HL-60 (cell line): ENCODE results near the gene RPH3AL.

Experiments
- DNase-seq, 2 experiments: peaks; one replicate each; pipeline ENCODE4 v3.0.0-alpha.2; 2010 to 2020; ENCODE audit warnings: low read depth in 1 of 2, low spot score in 1 of 2
- H3K27ac ChIP-seq: fragments of 250-450 bp; sonication (Bioruptor Pico); replicated peaks from 2 replicates; pipeline ENCODE4 v1.5.1; 2020; ENCODE audit warnings: mild to moderate bottlenecking, moderate library complexity
- H3K27me3 ChIP-seq: fragments of 250-450 bp; sonication (Bioruptor Pico); 2 replicates; pipeline ENCODE4 v1.5.1; 2021; ENCODE audit warnings: mild to moderate bottlenecking, moderate library complexity; ENCODE audit not compliant: insufficient read depth, poor library complexity, severe bottlenecking
- H3K4me3 ChIP-seq: replicated peaks from 2 replicates; pipeline ENCODE4 v1.5.1; 2011; ENCODE audit warnings: mild to moderate bottlenecking, control low read depth, low read length; ENCODE audit not compliant: insufficient read depth
- CTCF ChIP-seq: IDR thresholded peaks from one replicate; pipeline ENCODE4 v1.5.1; 2011; ENCODE audit warnings: low read length, control low read depth, inconsistent platforms; ENCODE audit not compliant: insufficient read depth
- GABPA ChIP-seq: IDR thresholded peaks from 2 replicates; pipeline ENCODE4 v1.6.1; 2012; ENCODE audit warnings: low read depth
- POLR2AphosphoS5 ChIP-seq: IDR thresholded peaks from 2 replicates; pipeline ENCODE4 v1.6.1; 2012; ENCODE audit warnings: low read depth
- REST ChIP-seq: IDR thresholded peaks from 2 replicates; pipeline ENCODE4 v1.6.1; 2012; ENCODE audit warnings: low read depth; ENCODE audit not compliant: insufficient replicate concordance
- SPI1 ChIP-seq: IDR thresholded peaks from 2 replicates; pipeline ENCODE4 v1.6.1; 2012; ENCODE audit warnings: low read depth, mild to moderate bottlenecking, borderline replicate concordance

The RPH3AL gene

GRCh38 chr17:351875-352420 lies 659 bp downstream of the RPH3AL start:
- H3K4me3 ChIP-seq: no peak overlapping the region
- no peak for DNase-seq
- H3K27ac ChIP-seq: no peak overlapping the region
- TF ChIP-seq POLR2AphosphoS5 (no peak), GABPA (no peak), SPI1 (no peak), CTCF (no peak), REST (no peak)
- H3K27me3 ChIP-seq: no peaks in the 10 kb centered on the region

GRCh38 chr17:351449-351738 lies 1.2 kb downstream of the RPH3AL start:
- Histone ChIP-seq H3K27ac (no peak overlapping the region), H3K4me3 (no peak overlapping the region), H3K27me3 (no peaks in the 10 kb centered on the region)
- DNase-seq: no peak
- TF ChIP-seq GABPA: no peak
- no peak for TF ChIP-seq POLR2AphosphoS5
- no peak for TF ChIP-seq SPI1
- TF ChIP-seq CTCF: no peak
- no peak for TF ChIP-seq REST

- no peak for DNase-seq
- Histone ChIP-seq H3K27ac (no peak overlapping the region), H3K27me3 (no peaks in the 10 kb centered on the region), H3K4me3 (no peak overlapping the region)
- no peak for TF ChIP-seq REST
These were observed 1.7 kb downstream of the RPH3AL start for GRCh38 chr17:350706-351448.
